Left forelimb (tissue), 1 donor: ENCODE results near the gene PILRA.
"Not testable (repeated sequence)": the region's sequence is repeated elsewhere in the genome, so short reads cannot be mapped to it uniquely, and the experiment has no call there.

Experiments
- DNase-seq: peaks from one replicate; pipeline ENCODE4 v3.0.0-alpha.2; 2018; ENCODE audit warnings: low spot score

PILRA gene

GRCh38 chr7:100373261-100373831, at the start of gene PILRA:
Gene PILRA, plus strand, starts transcription at chr7:100373487. Its CDS starts 170 bp downstream, at chr7:100373657.
- DNase-seq: no peak

- not testable (repeated sequence) for DNase-seq
These were observed 49.1 kb upstream of the PILRA start for GRCh38 chr7:100324194-100324593.

- DNase-seq: not testable (repeated sequence)
These were observed 47.6 kb upstream of the PILRA start for GRCh38 chr7:100325671-100326070.

- not testable (repeated sequence) for DNase-seq
These were observed 46.4 kb upstream of the PILRA start for GRCh38 chr7:100326914-100327313.

- DNase-seq: peak; percentile 92
These were observed 37.5 kb upstream of the PILRA start for GRCh38 chr7:100335566-100336466.

- not testable (repeated sequence) for DNase-seq
These were observed 35.1 kb upstream of the PILRA start for GRCh38 chr7:100338083-100338696.

- not testable (repeated sequence) for DNase-seq
These were observed 32.0 kb upstream of the PILRA start for GRCh38 chr7:100341286-100341685.

GRCh38 chr7:100342765-100343164, 30.5 kb upstream of the PILRA start:
- no peak for DNase-seq

- not testable (repeated sequence) for DNase-seq
These were observed 29.1 kb upstream of the PILRA start for GRCh38 chr7:100344124-100344559.

GRCh38 chr7:100344560-100345287, 28.6 kb upstream of the PILRA start:
- not testable (repeated sequence) for DNase-seq

GRCh38 chr7:100345288-100345672, 28.0 kb upstream of the PILRA start:
- not testable (repeated sequence) for DNase-seq

- DNase-seq: no peak
These were observed 26.4 kb upstream of the PILRA start for GRCh38 chr7:100346921-100347320.

GRCh38 chr7:100348805-100349204, 24.5 kb upstream of the PILRA start:
- no peak for DNase-seq

GRCh38 chr7:100349757-100350156, 23.5 kb upstream of the PILRA start:
- no peak for DNase-seq

- DNase-seq: no peak
These were observed 21.6 kb upstream of the PILRA start for GRCh38 chr7:100351657-100352058.

GRCh38 chr7:100352230-100352781, 21.0 kb upstream of the PILRA start:
- DNase-seq: not testable (repeated sequence)

- DNase-seq: no peak
These were observed 20.2 kb upstream of the PILRA start for GRCh38 chr7:100352984-100353684.

GRCh38 chr7:100353685-100354330, 19.5 kb upstream of the PILRA start:
- no peak for DNase-seq

- no peak for DNase-seq
These were observed 16.7 kb upstream of the PILRA start for GRCh38 chr7:100356416-100357068.

- no peak for DNase-seq
These were observed 16.1 kb upstream of the PILRA start for GRCh38 chr7:100357131-100357561.
